HG03442 (cell line): ENCODE measurements around the gene ZNF205.

Source experiments
- ATAC-seq: cut with Tn5 transposase; IDR thresholded peaks from one replicate; pipeline ENCODE4 v1.9.1; 2021; ENCODE audit warnings: mild to moderate bottlenecking, moderate library complexity; ENCODE audit not compliant: unreplicated experiment

ZNF205 gene

GRCh38 chr16:3101018-3101840 is 11.2 kb upstream of the ZNF205 start:
- ATAC-seq: no peak

- no peak for ATAC-seq
Measured at GRCh38 chr16:3101841-3102470, 10.4 kb upstream of the ZNF205 start.

GRCh38 chr16:3106205-3106928 is 6.0 kb upstream of the ZNF205 start:
- ATAC-seq: peak; percentile 75

- ATAC-seq: no peak
Measured at GRCh38 chr16:3112881-3113574, 642 bp downstream of the ZNF205 start.

- no peak for ATAC-seq
Measured at GRCh38 chr16:3113765-3114479, 1.5 kb downstream of the ZNF205 start.

- ATAC-seq: no peak
Measured at GRCh38 chr16:3115003-3115402, 2.6 kb downstream of the ZNF205 start.

- no peak for ATAC-seq
Measured at GRCh38 chr16:3115561-3115960, 3.2 kb downstream of the ZNF205 start.

- ATAC-seq: no peak
Measured at GRCh38 chr16:3118204-3118790, 5.9 kb downstream of the ZNF205 start.

GRCh38 chr16:3118846-3119245 is 6.5 kb downstream of the ZNF205 start:
- no peak for ATAC-seq

GRCh38 chr16:3119286-3119685 is 6.9 kb downstream of the ZNF205 start:
- no peak for ATAC-seq

- ATAC-seq: no peak
Measured at GRCh38 chr16:3119701-3120408, 7.5 kb downstream of the ZNF205 start.

GRCh38 chr16:3120435-3120834 is 8.0 kb downstream of the ZNF205 start:
- ATAC-seq: no peak

- no peak for ATAC-seq
Measured at GRCh38 chr16:3121851-3122467, 9.6 kb downstream of the ZNF205 start.

GRCh38 chr16:3122926-3123570 is 10.7 kb downstream of the ZNF205 start:
- no peak for ATAC-seq

- peak; percentile 81 for ATAC-seq
Measured at GRCh38 chr16:3123986-3124886, 11.8 kb downstream of the ZNF205 start.

GRCh38 chr16:3127745-3128144 is 15.4 kb downstream of the ZNF205 start:
- ATAC-seq: no peak
